CD1c-positive myeloid dendritic cell (primary cell): Measurements from ENCODE around the gene CFAP299.
"Not testable (repeated sequence)": the region's sequence is repeated elsewhere in the genome, so short reads cannot be mapped to it uniquely, and the experiment has no call there.

Experiments used
- DNase-seq: peaks from one replicate; pipeline ENCODE4 v3.0.0-alpha.2; 2016; ENCODE audit errors: extremely low spot score

The CFAP299 gene

DNA sequence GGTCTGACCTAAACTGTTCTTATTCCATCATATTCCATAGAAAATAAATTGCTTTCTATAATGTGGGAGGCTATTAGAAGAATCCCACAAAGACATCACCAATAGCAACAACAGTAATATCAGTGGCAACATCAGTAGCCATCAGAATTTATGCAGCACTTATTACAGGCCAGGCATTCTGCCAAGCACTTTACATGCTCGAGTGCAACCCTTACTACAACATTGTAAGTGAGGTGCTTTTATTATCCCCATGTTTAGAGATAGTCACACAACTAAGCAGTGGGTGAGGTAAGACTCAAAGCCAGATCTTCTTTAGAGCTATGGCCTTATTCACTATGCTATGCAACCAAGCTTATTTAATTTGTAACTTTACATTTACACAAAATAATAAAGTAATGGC lies 377.9 kb downstream of the CFAP299 start:
- DNase-seq, result no peak

DNA sequence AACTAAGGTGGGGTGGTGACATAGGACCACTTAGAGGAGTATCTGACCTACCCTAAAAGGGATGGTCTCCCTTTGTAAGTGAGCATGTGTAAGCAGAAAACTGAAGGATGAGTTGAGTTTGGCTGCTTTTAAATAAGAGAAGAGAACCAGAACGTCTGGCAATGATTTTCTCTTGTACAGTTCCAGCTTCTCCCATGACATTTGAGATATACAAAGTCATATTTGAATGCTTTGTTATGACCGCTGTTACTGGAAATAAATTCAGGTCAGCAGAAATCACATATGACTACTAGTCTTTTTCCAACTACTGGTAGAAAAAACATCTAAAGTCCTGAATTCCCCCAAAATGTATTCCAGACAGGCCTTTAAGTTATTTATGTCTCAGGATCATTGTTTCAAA lies 381.7 kb downstream of the CFAP299 start:
- no peak for DNase-seq

DNA sequence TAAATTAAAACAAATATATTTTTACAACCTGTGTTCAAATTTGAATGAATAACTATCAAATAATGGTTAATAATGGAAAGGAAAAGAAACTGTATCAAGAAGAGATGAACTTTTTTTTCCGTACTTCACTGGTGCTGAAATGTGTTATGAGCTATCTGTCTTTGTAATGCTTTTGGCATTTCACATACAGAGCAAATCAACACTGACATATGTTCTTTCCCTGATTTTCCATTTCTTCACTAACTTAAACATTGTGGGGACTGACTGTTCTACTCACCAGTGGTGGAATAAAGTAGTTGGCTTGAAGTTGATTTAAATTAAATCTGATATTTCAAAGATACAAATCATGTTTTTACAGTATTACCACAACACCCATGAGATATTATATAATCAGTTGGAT lies 390.9 kb downstream of the CFAP299 start:
- no peak for DNase-seq

DNA sequence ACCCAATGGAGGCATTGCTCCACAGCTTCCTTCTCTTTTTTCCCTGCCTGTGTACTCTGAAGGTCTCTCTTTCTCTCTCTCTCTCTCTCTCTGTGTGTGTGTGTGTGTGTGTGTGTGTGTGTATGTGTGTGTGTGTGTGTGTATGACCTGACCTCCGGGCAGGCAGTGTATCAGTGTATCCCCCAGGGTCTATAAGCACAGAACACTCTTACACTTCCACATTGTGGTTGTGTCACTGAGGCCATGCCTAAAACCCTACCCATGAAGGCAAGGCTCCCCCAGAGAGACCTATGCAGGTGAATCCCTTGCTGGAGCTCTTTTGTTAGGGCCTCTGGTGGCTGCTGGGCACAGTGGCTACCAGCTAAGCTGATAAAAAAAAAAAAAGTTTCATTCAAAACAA lies 394.6 kb downstream of the CFAP299 start:
- DNase-seq, result no peak

DNA sequence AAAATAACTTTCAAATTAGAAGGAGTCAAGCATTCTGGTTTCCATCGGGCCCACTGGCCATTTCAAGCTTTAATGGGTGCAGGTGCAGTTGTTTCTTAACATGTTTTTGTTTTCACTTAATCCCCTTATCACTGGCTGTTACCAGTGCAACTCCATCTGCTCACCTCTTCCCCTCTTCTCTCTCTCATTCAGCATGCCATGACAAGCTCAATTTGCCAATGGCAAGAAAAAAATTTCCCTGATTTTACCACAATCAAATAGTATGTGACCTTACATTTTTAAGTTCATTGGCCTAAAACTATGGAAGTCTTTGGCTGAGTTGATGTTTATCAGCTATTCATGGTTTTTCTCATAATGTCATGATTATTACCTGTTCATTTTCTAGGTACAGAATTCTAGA lies 395.9 kb downstream of the CFAP299 start:
- no peak for DNase-seq

DNA sequence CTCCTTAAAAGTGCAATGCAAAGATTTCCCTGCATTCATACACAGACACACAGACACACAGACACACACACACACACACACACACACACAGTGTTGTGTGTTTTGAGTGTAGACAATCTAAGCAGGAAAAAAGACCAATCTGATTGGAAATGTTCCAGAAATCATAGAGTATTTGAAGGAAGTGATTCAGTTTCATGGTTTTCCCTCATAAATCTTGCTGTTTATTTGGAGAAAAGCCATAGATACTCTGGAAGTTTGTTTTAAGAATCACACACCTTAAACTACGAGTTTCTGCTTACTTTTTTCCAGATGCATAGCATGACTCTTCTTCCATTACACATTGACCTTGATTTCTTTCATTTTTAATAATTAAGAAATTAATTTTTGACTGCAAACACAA lies 396.5 kb downstream of the CFAP299 start:
- DNase-seq, result no peak

DNA sequence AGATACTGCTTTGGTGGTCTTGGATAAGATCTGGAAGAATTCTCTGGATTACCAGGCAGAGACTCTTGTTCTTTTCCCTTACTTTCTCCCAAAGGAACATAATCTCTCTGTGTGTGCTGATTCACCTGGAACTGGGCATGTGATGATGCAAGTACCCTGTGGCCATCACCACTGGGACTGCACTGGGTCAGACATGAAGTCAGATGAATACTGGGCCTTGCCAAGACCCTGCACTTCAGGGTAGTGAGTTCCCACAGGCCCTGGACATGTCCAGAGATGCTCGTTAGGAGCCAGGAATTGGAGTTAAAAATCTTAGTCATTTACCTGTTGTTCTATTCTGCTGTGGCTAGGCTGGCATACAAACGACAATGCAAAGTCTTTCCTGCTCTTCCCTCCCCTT lies 404.8 kb downstream of the CFAP299 start:
- DNase-seq, result no peak

DNA sequence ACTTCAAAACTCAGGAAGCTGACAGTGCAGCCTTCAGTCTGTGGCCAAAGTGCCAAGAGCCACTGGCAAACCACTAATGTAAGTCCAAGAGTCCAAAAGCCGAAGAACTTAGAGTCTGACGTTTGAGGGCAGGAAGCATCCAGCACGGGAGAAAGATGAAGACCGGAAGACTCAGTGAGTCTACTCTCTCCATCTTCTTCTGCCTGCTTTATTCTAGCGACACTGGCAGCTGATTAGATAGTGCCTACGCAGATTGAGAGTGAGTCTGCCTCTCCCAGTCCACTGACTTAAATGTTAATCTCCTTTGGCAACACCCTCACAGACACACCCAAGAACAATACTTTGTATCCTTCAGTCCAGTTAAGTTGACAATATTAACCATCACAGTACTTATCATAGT lies 414.0 kb downstream of the CFAP299 start:
- DNase-seq, result not testable (repeated sequence)

DNA sequence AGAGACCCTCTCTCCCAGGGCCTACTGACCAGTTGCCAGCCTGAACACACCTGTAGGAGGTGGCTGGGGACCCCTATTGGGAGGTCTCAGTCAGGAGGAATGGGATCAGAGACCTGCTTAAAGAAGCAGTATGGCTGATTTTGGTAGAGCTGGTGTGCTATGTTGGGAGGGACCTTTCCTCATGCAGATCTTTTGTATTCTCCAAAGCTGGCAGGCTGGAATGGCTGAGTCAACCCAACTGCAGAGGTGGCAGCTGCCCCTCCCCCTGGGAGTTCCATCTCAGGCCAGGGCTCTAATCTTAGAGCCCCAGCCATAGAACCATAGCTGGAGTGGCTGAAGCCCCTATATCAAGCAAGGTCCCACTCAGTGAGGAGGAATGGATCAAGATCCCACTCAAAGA lies 415.7 kb downstream of the CFAP299 start:
- no peak for DNase-seq

DNA sequence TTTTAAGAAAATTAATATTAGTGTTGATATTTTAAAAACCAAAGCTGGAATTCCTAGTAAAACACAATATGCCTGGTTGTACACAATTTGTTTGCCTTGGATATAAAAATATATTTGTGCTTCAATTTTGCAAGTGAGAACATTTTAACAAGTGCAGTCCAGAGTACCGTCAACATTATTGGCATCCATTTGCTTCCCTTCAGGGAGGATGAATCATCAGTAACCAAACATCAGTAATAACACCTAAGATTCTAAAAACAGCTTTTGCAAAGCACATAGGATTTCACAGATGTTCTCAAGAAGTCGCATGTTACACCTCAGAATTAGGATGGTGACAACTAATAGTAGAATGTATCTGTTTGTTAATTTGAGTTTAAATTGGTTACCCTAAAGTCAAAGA lies 432.4 kb downstream of the CFAP299 start:
- no peak for DNase-seq

DNA sequence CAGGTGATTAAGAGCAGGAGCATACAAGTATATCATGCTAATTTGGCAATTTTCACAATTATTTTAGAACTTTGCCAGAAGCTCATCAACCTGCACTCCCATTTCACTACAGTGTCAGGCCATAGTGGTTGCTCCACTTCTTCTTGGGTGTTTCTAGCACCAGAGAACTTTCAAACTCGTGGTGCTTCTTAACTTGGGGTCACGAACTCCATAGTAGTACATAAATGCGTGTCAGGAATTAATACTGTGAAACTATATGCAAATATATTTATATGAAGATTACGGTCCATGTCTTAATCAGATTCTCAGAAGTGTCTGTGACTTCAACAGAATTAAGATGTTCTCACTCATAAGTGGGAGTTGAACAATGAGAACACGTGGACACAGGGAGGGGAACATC lies 440.6 kb downstream of the CFAP299 start:
- DNase-seq, result no peak

DNA sequence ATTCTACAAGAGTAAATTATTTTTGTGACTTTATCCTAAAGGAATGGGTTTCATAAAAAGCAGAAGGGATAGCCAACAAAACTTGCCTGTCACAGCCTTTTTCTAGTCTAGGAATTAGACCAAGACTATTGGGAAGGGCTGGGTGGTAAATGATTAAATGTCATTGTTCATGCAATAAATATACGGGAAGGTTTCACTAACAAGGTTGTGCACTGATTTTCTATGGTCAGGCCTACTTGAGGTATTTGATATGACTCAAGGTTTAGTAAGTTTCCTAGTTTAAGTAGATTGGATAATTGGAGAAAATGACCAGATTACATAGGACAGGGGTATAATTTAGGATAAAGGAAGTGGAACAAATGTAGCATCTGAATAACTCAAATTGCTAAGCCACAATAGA lies 445.9 kb downstream of the CFAP299 start:
- DNase-seq, result no peak

DNA sequence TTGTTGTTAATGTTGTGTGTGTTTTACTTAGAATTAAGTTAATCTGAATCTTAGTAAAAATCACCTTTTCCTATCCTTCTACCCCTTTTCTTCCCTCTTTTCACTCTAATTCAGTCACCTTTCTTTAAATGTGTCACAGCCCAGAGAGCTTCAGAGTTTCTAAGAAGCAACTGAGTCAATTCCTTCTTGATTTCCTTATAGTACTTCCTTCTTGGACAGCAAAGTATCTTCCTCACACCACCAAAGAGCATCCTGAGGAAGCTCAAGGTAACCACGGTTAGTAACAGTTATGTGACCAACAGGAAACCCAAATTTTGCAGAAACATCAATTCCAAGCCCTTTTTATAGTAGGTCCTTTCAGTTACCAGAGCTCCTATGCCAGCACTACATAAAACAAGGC lies 451.8 kb downstream of the CFAP299 start:
- DNase-seq, result no peak

DNA sequence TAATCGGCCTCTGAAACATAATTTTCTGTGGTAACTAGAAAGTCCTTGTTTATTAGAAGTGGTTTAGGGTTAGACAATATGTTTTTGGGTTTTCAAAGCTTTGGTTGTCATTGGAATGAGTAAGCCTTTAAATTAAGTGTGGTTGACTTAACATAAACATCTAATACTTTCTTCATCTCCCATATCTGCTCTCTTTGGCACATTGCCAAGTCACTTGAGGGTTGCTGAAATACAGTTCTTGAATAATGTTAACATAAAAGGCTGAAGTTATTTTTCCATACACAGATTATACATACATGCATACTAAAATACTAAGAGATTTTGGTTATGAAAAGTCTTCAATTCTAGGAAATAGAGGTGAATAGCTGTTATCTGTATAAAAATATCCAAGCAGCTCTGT lies 453.3 kb downstream of the CFAP299 start:
- peak; percentile 4 for DNase-seq

DNA sequence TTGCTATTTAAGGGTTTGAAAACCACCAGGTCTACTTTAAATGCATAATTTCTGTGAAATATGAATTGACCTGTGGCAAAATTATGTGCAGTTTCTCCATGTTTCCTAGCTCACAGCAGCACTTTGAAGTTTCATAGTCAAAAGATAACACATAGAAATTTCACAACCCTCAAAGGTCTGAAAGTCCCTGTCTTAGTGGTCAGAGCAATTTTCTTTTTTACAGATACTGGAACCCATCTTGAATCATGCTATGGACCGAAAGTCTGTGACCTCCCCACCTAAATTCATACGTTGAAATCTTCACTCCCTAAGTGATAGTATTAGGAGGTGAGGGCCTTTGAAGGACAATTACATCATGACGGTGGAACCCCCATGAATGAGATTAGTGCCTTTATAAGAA lies 454.6 kb downstream of the CFAP299 start:
- no peak for DNase-seq

DNA sequence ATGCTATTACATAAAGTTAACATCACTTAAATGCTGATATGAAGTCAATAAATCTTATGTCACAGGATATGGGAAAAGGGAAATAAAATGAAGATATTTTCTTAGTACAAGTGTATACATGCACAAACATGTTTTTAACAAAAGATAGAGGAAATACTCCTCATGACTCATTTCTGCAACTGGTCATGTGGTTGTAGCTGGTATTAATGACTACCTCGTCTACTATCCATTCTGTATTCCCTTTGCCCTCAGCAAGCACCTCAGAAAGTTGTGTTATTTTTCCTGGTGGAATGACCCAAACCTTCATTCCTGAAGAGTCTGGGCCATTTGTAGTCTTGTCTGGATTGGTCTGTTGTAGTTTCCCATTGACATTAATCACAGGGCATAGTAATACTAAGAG lies 458.1 kb downstream of the CFAP299 start:
- not testable (repeated sequence) for DNase-seq

DNA sequence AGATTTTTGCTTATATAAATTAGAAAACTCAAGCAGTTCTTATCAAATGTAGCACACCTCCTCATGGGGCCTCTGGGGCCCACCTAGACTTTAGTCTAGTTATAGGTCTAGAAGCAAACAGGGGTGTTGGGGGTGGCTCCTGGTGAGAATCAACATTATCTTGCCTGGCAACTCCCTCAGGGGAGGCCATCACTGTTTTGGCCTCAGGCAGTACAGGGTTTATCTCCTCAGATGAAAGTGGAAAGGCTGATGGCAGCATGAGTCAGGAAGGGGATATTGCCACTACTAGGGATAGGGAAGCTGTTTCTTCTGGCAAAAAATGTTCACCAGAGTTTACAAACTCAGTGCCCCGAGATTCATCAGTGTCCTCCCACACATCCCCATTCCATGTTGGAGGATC lies 462.6 kb downstream of the CFAP299 start:
- DNase-seq, result no peak

DNA sequence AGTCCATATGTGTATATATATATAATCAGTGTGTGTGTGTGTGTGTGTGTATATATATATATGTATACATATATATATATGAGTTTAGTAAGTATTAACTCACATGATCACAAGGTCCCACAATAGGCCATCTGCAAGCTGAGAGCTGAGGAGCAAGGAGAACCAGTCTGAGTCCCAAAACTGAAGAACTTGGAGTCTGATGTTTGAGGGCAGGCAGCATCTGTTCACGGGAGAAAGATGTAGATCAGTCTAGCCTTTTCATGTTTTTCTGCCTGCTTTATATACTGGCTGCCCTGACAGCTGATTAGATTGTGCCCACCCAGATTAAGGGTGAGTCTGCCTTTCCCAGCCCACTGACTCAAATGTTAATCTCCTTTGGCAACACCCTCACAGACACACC lies 465.2 kb downstream of the CFAP299 start:
- DNase-seq, result not testable (repeated sequence)

DNA sequence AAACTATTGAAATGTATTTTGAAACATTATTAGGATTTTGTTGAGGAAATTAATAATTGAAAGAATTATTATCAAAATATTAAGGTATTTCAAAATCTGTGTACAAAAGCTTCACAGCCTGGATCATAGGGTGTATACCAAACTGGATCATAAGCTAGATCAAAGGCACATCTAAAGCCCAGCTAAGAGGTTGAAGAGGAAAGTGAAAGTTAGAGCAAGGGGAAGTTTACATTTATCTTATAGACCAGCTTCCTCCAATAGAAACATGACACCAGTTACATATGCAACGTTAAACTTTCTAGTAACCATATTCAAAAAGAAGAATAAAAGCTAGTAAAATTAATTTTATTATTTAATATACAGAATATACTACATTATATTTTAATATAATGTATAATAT lies 467.8 kb downstream of the CFAP299 start:
- DNase-seq, result no peak

DNA sequence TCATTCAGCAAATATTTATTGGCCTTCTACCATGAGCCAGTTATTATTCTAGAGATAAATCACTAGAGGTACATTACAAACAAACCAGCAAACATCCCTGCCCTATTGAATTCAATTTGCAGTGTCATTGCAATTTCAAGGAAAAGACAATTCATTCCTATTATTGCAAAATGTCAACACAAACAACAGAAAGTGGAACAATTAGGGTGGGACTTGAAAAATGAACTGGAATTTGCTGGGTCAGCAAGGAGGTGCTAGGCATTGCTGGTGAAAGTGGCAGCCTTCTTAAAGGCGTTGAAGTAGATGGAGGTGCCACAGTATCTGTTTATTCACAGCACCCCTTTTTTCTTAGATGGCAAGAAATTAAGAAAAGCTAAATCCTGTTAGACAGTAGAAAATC lies 470.9 kb downstream of the CFAP299 start:
- DNase-seq, result no peak

DNA sequence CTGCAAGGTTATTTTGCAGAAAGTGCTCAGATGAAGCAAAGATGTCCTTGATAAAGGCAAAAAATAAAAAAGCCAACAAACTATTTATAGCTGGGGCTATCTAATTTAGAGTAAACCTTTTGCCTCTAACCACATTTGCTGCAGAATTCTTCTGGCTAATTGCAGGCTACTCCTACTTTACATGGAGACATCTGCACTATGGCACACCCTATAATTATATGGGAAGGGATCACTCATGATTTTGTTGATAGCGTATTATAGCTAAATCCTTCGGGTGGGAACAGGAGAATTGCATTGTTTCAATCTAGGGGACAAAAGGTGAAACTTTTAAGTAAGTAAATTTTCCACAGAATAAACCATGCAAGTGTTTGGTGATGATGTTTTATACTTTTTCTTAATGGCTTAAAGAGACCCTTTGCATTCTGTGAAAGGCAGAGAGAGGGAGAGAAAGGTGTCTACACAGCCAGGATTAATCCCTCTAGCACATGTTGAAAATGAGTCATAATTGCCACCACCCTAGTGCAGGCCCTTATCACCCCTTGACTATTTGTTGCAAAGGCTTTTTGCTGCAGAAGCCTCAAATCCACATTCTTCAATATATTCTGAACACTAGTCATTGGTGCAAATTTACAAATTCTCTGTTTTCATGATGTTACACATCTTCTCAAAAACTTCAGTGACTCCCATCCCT lies 473.7 kb downstream of the CFAP299 start:
- DNase-seq, result no peak

DNA sequence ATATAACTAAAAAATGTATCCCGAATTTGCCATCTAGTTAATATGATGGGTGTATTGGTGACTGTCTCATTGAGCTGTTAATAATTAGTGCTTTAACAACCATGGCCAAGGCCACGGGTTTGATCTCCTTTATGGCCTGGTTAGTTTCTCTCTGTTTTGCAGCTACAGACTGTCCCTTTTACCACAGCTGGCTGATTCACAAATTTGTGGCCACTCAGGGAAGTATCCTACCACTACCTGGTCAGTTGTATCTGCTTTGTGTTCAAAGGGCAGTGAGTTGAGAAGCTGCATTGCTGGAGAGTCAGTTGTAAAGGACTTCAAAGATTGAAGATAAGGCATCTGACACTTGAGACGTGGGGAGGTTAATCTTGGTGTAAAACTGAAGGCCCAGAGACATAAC lies 475.9 kb downstream of the CFAP299 start:
- DNase-seq, result no peak

DNA sequence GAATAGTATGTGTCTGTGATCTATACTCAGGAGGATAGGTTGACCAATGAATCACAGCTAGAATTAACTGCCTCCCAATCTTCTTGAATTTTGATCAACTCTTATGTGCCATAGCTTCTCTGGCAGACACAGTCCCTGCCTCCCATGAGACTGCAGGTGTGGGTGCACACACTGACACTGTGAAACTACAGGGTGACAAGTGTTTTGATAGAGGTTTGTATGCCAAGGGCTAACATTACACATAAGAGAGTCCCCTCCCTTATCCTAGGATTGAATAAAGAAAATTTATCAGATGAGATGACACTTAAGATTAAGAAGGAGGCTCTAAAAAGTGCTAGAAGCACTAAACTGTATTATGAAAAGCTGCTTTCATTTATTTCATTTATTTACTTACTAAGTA lies 476.6 kb downstream of the CFAP299 start:
- no peak for DNase-seq

DNA sequence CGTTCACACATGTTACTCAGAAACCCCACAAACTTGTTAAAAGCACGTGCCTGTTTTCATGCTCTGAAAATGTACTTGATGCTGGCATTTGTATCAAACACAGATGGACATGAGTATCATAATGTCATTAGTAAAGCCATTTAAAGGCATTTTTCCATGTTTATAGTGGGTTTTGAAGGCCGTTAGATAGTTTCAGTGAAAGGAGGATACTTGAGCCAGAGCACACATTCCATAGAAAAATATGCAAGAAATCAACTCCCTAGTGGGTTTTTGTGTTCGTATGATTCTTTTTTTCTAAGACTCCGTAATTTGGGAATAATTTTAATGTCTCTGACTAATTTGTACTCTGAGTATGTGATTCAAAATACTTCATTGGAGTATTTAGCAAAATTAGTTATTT lies 478.7 kb downstream of the CFAP299 start:
- no peak for DNase-seq
